GM23248 (cell line): Measurements from ENCODE around the gene DRC3. TPM values are rescaled to one million over a fixed set of nuclear protein-coding genes. Genes with fewer than 3 reads are reported as not detected.

Source experiments
- DNase-seq: peaks from one replicate; pipeline ENCODE4 v3.0.0-alpha.2; 2015
- H2AFZ ChIP-seq: fragments of 200-600 bp; sonication (generic); 2 replicates; pipeline ENCODE4 v1.6.1; 2016; ENCODE audit warnings: antibody characterized with exemption
- H3F3A ChIP-seq: fragments of 200-600 bp; sonication (generic); 2 replicates; pipeline ENCODE4 v1.6.1; 2016; ENCODE audit warnings: mild to moderate bottlenecking, antibody characterized with exemption, mixed run types; ENCODE audit not compliant: insufficient read depth
- H3K27ac ChIP-seq: fragments of 200-600 bp; sonication (generic); 2 replicates; pipeline ENCODE4 v1.5.1; 2016; ENCODE audit warnings: mild to moderate bottlenecking
- H3K27me3 ChIP-seq: fragments of 200-600 bp; sonication (generic); replicated peaks from 2 replicates; pipeline ENCODE4 v1.6.1; 2016; ENCODE audit warnings: mild to moderate bottlenecking; ENCODE audit not compliant: insufficient read depth
- H3K36me3 ChIP-seq: fragments of 200-600 bp; sonication (generic); 2 replicates; pipeline ENCODE4 v1.6.1; 2016; ENCODE audit warnings: low read depth, mild to moderate bottlenecking
- H3K4me1 ChIP-seq: fragments of 200-600 bp; sonication (generic); 2 replicates; pipeline ENCODE4 v1.6.1; 2016; ENCODE audit warnings: mild to moderate bottlenecking; ENCODE audit not compliant: insufficient read depth
- H3K4me2 ChIP-seq: fragments of 200-600 bp; sonication (generic); one replicate; pipeline ENCODE4 v1.6.1; 2016; ENCODE audit warnings: mild to moderate bottlenecking; ENCODE audit not compliant: unreplicated experiment
- H3K4me3 ChIP-seq: fragments of 200-600 bp; sonication (generic); 2 replicates; pipeline ENCODE4 v1.5.1; 2016; ENCODE audit warnings: mild to moderate bottlenecking
- H3K79me2 ChIP-seq: fragments of 200-600 bp; sonication (generic); 2 replicates; pipeline ENCODE4 v1.6.1; 2016; ENCODE audit warnings: mild to moderate bottlenecking; ENCODE audit not compliant: insufficient read depth
- H3K9ac ChIP-seq: fragments of 200-600 bp; sonication (generic); 2 replicates; pipeline ENCODE4 v1.6.1; 2016; ENCODE audit warnings: mild to moderate bottlenecking
- H3K9me2 ChIP-seq: fragments of 200-600 bp; sonication (generic); 2 replicates; pipeline ENCODE4 v1.6.1; 2016; ENCODE audit warnings: mixed run types, mild to moderate bottlenecking, moderate library complexity; ENCODE audit not compliant: insufficient read depth
- H3K9me3 ChIP-seq: fragments of 200-600 bp; sonication (generic); one replicate; pipeline ENCODE4 v1.6.1; 2017; ENCODE audit warnings: low read depth
- H4K20me1 ChIP-seq: fragments of 200-600 bp; sonication (generic); 2 replicates; pipeline ENCODE4 v1.6.0; 2016; ENCODE audit not compliant: insufficient read depth
- EZH2 ChIP-seq: fragments of 200-600 bp; sonication (generic); IDR thresholded peaks from 2 replicates; pipeline ENCODE4 v1.6.1; 2018; ENCODE audit warnings: antibody characterized with exemption, mild to moderate bottlenecking; ENCODE audit not compliant: insufficient read depth, poor library complexity, severe bottlenecking
- EZH2phosphoT487 ChIP-seq: fragments of 200-600 bp; sonication (generic); IDR thresholded peaks from 2 replicates; pipeline ENCODE4 v1.6.1; 2018; ENCODE audit warnings: antibody characterized with exemption, moderate library complexity, mild to moderate bottlenecking, low read depth; ENCODE audit not compliant: insufficient read depth
- WGBS, 2 experiments: methylation state at CpG; one replicate each; pipeline ENCODE4 v1.1.6; 2015 to 2017; ENCODE audit warnings: low lambda C conversion rate in 2 of 2, low coverage in 1 of 2; ENCODE audit errors: missing lambda C conversion rate in 2 of 2; 5-methylcytosine and 5-hydroxymethylcytosine counted together
- in situ Hi-C: fragments of 300-500 bp; cut with MboI; formaldehyde crosslinking; loops from 2 replicates; pipeline ENCODE4 v1.15.0; 2020
- polyA plus RNA-seq: library from polyadenylated mRNA; unstranded; fragments of >200 nt; fragmentation: Nextera tagmentation; extraction: Ambion mirVana; gene quantifications from 2 replicates; pipeline ENCODE4 v1.2.1, GENCODE V29; 2016
- total RNA-seq: library from RNA; depleted of rRNA; stranded (reverse); fragments of >200 nt; shearing (Covaris generic); gene quantifications from 2 replicates; pipeline ENCODE4 v1.2.3, GENCODE V29; 2014

Gene DRC3
- total and polyA plus RNA-seq, 2 experiments from 2014 or later, result 3.2 to 3.6 TPM

DNA sequence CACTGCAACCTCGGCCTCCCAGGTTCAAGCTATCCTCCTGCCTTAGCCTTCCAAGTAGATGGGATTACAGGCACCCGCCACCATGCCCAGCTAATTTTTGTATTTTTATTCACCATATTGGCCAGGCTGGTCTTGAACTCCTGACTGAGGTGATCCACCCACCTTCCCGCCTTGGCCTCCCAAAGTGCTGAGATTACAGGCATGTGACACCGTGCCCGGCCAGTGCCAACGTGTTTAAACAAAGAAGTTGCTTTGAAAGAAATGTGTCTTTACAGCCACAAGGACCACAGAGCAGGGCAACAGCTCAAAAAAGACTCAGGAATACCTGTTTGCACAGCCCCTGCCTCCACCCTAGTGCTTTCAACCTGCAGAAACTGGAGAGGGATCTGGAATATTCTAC lies 41.3 kb downstream of the DRC3 start:
- Histone ChIP-seq H4K20me1 (no peaks in the 10 kb centered on the region), H3K9me2 (no peaks in the 10 kb centered on the region), H3K27me3 (no peaks in the 10 kb centered on the region), H2AFZ (no peak overlapping the region), H3K36me3 (no peaks in the 10 kb centered on the region), H3K9ac (no peak overlapping the region), H3F3A (peaks cover 9% of the 10 kb centered on the region), H3K79me2 (no peaks in the 10 kb centered on the region), H3K4me2 (no peak overlapping the region), H3K27ac (no peak overlapping the region), H3K4me3 (no peak overlapping the region), H3K4me1 (peaks cover 7% of the 10 kb centered on the region), H3K9me3 (no peaks in the 10 kb centered on the region)
- in situ Hi-C loops, result no loop called here
- TF ChIP-seq EZH2phosphoT487, result no peak
- TF ChIP-seq EZH2, result no peak
- DNase-seq, result no peak
- 96 to 98% methylated on average over 6 of the region's 6 CpGs for WGBS, 2 experiments

GRCh38 chr17:18015593-18015992 lies 42.9 kb downstream of the DRC3 start:
- no peaks in the 10 kb centered on the region for H3K27me3 ChIP-seq

DNA sequence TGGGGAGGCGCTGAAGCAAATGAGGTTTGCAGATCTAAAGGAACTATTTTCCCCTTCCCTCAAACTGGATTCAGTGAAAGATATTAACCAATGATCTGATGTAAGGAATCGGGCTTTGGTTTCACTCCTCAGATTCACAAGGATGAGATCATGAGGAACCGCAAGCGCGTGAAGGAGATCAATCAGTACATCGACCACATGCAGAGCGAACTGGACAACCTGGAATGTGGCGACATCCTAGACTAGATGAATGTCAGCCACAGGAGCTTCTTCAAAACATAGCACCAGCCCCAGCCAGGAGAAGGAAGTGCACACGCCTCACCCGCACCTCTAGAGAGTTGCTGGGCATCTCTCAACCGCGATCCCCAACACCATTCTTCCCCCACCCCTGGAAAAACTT lies 43.8 kb downstream of the DRC3 start:
- in situ Hi-C loops, result no loop called here
- no peak overlapping the region for H3K4me2 ChIP-seq
- no peaks in the 10 kb centered on the region; the same call in 1 of the 2 replicates for H3K4me1 ChIP-seq
- no peaks in the 10 kb centered on the region for H4K20me1 ChIP-seq
- no peaks in the 10 kb centered on the region for H3K9me2 ChIP-seq
- H2AFZ ChIP-seq, result no peak overlapping the region
- H3K9ac ChIP-seq, result no peak overlapping the region
- no peaks in the 10 kb centered on the region for H3K79me2 ChIP-seq
- H3K27me3 ChIP-seq, result no peaks in the 10 kb centered on the region
- no peaks in the 10 kb centered on the region for H3F3A ChIP-seq
- TF ChIP-seq EZH2 (no peak), EZH2phosphoT487 (no peak)
- no peak overlapping the region for H3K4me3 ChIP-seq
- H3K27ac ChIP-seq, result no peak overlapping the region
- H3K9me3 ChIP-seq, result no peaks in the 10 kb centered on the region
- no peaks in the 10 kb centered on the region for H3K36me3 ChIP-seq
- 94 to 97% methylated on average over 12 of the region's 12 CpGs for WGBS, 2 experiments
- no peak for DNase-seq

More at GRCh38 chr17:18015593-18015992, 42.9 kb downstream of the DRC3 start:
- no peak overlapping the region for H3K4me3 ChIP-seq
- no peaks in the 10 kb centered on the region for H3K9me3 ChIP-seq
- no peak overlapping the region for H3K4me2 ChIP-seq
- no peak for DNase-seq
- H3K27ac ChIP-seq, result no peak overlapping the region
- in situ Hi-C loops, result no loop called here
- no peaks in the 10 kb centered on the region for H4K20me1 ChIP-seq
- 93 to 99% methylated on average over 5 of the region's 5 CpGs for WGBS, 2 experiments
- no peak overlapping the region for H2AFZ ChIP-seq
- H3F3A ChIP-seq, result no peaks in the 10 kb centered on the region
- H3K9me2 ChIP-seq, result no peaks in the 10 kb centered on the region
- H3K36me3 ChIP-seq, result no peaks in the 10 kb centered on the region
- TF ChIP-seq EZH2phosphoT487 (no peak), EZH2 (no peak)
- no peak overlapping the region for H3K9ac ChIP-seq
- no peaks in the 10 kb centered on the region; the same call in 1 of the 2 replicates for H3K4me1 ChIP-seq
- H3K79me2 ChIP-seq, result no peaks in the 10 kb centered on the region

DNA sequence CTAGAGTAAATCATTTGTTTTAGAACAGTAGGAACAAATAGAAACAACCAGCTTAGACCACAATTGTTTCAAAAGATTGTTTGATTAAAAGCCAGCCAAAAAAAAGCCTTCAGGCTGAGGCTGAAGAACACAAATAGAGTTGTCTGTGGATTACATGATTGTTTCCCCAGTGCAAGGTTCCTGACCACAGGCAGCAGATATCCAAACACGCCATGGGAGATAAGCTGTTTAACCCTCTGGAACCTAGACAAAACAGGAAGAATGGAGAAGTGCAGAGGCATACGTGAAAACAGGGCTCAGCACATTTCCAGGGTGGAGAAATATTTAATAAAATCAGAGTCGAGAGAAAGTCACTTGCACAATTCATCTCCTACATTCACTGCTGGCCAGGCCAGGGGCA lies 45.3 kb downstream of the DRC3 start:
- WGBS, 2 experiments, result 71 to 72% methylated on average over 3 of the region's 3 CpGs
- in situ Hi-C loops, result no loop called here
- no peak overlapping the region for H2AFZ ChIP-seq

GRCh38 chr17:18018411-18018921 lies 45.8 kb downstream of the DRC3 start:
- Histone ChIP-seq H3K9me3 (no peaks in the 10 kb centered on the region), H3K27me3 (no peaks in the 10 kb centered on the region), H3F3A (no peaks in the 10 kb centered on the region), H2AFZ (no peak overlapping the region), H3K4me1 (no peaks in the 10 kb centered on the region; the same call in 1 of the 2 replicates), H4K20me1 (no peaks in the 10 kb centered on the region), H3K9me2 (no peaks in the 10 kb centered on the region), H3K36me3 (no peaks in the 10 kb centered on the region), H3K4me2 (no peak overlapping the region), H3K9ac (no peak overlapping the region), H3K27ac (no peak overlapping the region), H3K79me2 (no peaks in the 10 kb centered on the region), H3K4me3 (no peak overlapping the region)
- DNase-seq, result no peak
- in situ Hi-C loops, result no loop called here
- WGBS, 2 experiments, result 94 to 95% methylated on average over 15 of the region's 15 CpGs
- TF ChIP-seq EZH2 (no peak), EZH2phosphoT487 (no peak)

More for the DNA sequence above, 45.3 kb downstream of the DRC3 start:
- no peaks in the 10 kb centered on the region for H3K9me2 ChIP-seq
- H3F3A ChIP-seq, result no peaks in the 10 kb centered on the region
- no peak overlapping the region for H3K4me2 ChIP-seq
- H3K27ac ChIP-seq, result no peak overlapping the region
- DNase-seq, result no peak
- H3K36me3 ChIP-seq, result no peaks in the 10 kb centered on the region
- TF ChIP-seq EZH2phosphoT487 (no peak), EZH2 (no peak)
- H3K79me2 ChIP-seq, result no peaks in the 10 kb centered on the region
- H3K9me3 ChIP-seq, result no peaks in the 10 kb centered on the region
- no peaks in the 10 kb centered on the region; the same call in 1 of the 2 replicates for H3K4me1 ChIP-seq
- H4K20me1 ChIP-seq, result no peaks in the 10 kb centered on the region
- no peak overlapping the region for H3K9ac ChIP-seq
- H3K4me3 ChIP-seq, result no peak overlapping the region
- H3K27me3 ChIP-seq, result no peaks in the 10 kb centered on the region
